WTC11 (cell line): ENCODE data around the gene RABAC1. TPM values are rescaled to one million over a fixed set of nuclear protein-coding genes. Genes with fewer than 3 reads are reported as not detected.

Source experiments
- CREB1 ChIP-seq: sonication (generic); formaldehyde crosslinking; IDR thresholded peaks from 2 replicates; pipeline ENCODE4 v1.8.0; 2023; ENCODE audit warnings: mild to moderate bottlenecking, missing genetic modification reagents
- ELF4 ChIP-seq: sonication (generic); formaldehyde crosslinking; IDR thresholded peaks from 2 replicates; pipeline ENCODE4 v1.8.1; 2022; ENCODE audit warnings: low read depth, mild to moderate bottlenecking, moderate library complexity, missing genetic modification reagents
- EMX1 ChIP-seq: fragments of 250-450 bp; sonication (Bioruptor Pico); IDR thresholded peaks from 2 replicates; pipeline ENCODE4 v1.8.0; 2021; ENCODE audit warnings: mild to moderate bottlenecking
- ETV6 ChIP-seq: sonication (generic); formaldehyde crosslinking; IDR thresholded peaks from 2 replicates; pipeline ENCODE4 v1.8.1; 2022; ENCODE audit warnings: mild to moderate bottlenecking, missing genetic modification reagents
- FOXJ3 ChIP-seq: sonication (generic); formaldehyde crosslinking; IDR thresholded peaks from 2 replicates; pipeline ENCODE4 v1.9.0; 2021; ENCODE audit warnings: missing genetic modification reagents, mild to moderate bottlenecking, borderline replicate concordance
- HMGA2 ChIP-seq: fragments of 250-450 bp; sonication (Bioruptor Pico); IDR thresholded peaks from 2 replicates; pipeline ENCODE4 v1.4.0; 2021; ENCODE audit warnings: mild to moderate bottlenecking, moderate library complexity
- MYBL2 ChIP-seq: sonication (generic); formaldehyde crosslinking; IDR thresholded peaks from 2 replicates; pipeline ENCODE4 v1.8.1; 2023; ENCODE audit warnings: mild to moderate bottlenecking, moderate library complexity, missing genetic modification reagents
- NR1H2 ChIP-seq: sonication (generic); formaldehyde crosslinking; IDR thresholded peaks from 2 replicates; pipeline ENCODE4 v1.9.0; 2021; ENCODE audit warnings: mild to moderate bottlenecking, moderate library complexity, missing genetic modification reagents
- NR3C1 ChIP-seq: sonication (generic); formaldehyde crosslinking; conservative IDR thresholded peaks from 2 replicates; pipeline ENCODE4 v1.8.1; 2023; ENCODE audit warnings: low read depth, mild to moderate bottlenecking, missing genetic modification reagents
- PRRX2 ChIP-seq: fragments of 250-450 bp; sonication (Bioruptor Pico); IDR thresholded peaks from 2 replicates; pipeline ENCODE4 v1.8.0; 2021; ENCODE audit warnings: mild to moderate bottlenecking
- RELA ChIP-seq: sonication (generic); formaldehyde crosslinking; IDR thresholded peaks from 2 replicates; pipeline ENCODE4 v1.8.1; 2022; ENCODE audit warnings: missing genetic modification reagents, mild to moderate bottlenecking, borderline replicate concordance
- SMAD3 ChIP-seq: sonication (generic); formaldehyde crosslinking; IDR thresholded peaks from 2 replicates; pipeline ENCODE4 v1.8.0; 2022; ENCODE audit warnings: missing genetic modification reagents, mild to moderate bottlenecking, borderline replicate concordance
- TEAD4 ChIP-seq: sonication (generic); formaldehyde crosslinking; IDR thresholded peaks from 2 replicates; pipeline ENCODE4 v1.8.0; 2022; ENCODE audit warnings: mild to moderate bottlenecking, missing genetic modification reagents
- TP53 ChIP-seq: sonication (generic); formaldehyde crosslinking; IDR thresholded peaks from 2 replicates; pipeline ENCODE4 v1.8.1; 2023; ENCODE audit warnings: mild to moderate bottlenecking, missing genetic modification reagents
- ZNF263 ChIP-seq: sonication (generic); formaldehyde crosslinking; IDR thresholded peaks from 2 replicates; pipeline ENCODE4 v1.8.1; 2022; ENCODE audit warnings: low read depth, mild to moderate bottlenecking, moderate library complexity, missing genetic modification reagents
- ZNF416 ChIP-seq: fragments of 250-450 bp; sonication (Bioruptor Pico); IDR thresholded peaks from 2 replicates; pipeline ENCODE4 v1.9.0; 2021; ENCODE audit warnings: mild to moderate bottlenecking, inconsistent platforms
- ZNF423 ChIP-seq: fragments of 250-450 bp; sonication (Bioruptor Pico); IDR thresholded peaks from 2 replicates; pipeline ENCODE4 v2.1.2; 2022; ENCODE audit warnings: mild to moderate bottlenecking, moderate library complexity
- total RNA-seq: library from RNA; stranded (reverse); gene quantifications from 3 replicates; pipeline ENCODE4 v1.2.3, GENCODE V29; 2021
- TF ChIP-seq, protein P1 (sequence below): sonication (generic); formaldehyde crosslinking; IDR thresholded peaks from 2 replicates; pipeline ENCODE4 v1.8.0; 2022; ENCODE audit warnings: mild to moderate bottlenecking, missing genetic modification reagents
- TF ChIP-seq, protein P2 (sequence below): sonication (generic); formaldehyde crosslinking; IDR thresholded peaks from 2 replicates; pipeline ENCODE4 v1.8.1; 2023; ENCODE audit warnings: mild to moderate bottlenecking, moderate library complexity, missing genetic modification reagents
- TF ChIP-seq, protein P3 (sequence below): sonication (generic); formaldehyde crosslinking; conservative IDR thresholded peaks from 2 replicates; pipeline ENCODE4 v1.8.1; 2022; ENCODE audit warnings: mild to moderate bottlenecking, missing genetic modification reagents
- TF ChIP-seq, protein P4 (sequence below): sonication (generic); formaldehyde crosslinking; IDR thresholded peaks from 2 replicates; pipeline ENCODE4 v1.8.0; 2022; ENCODE audit warnings: mild to moderate bottlenecking, missing genetic modification reagents
- TF ChIP-seq, protein P5 (sequence below): fragments of 250-450 bp; sonication (Bioruptor Pico); conservative IDR thresholded peaks from 2 replicates; pipeline ENCODE4 v1.9.0; 2021; ENCODE audit warnings: mild to moderate bottlenecking
- TF ChIP-seq, protein P6 (sequence below): sonication (generic); formaldehyde crosslinking; IDR thresholded peaks from 2 replicates; pipeline ENCODE4 v1.8.0; 2023; ENCODE audit warnings: missing genetic modification reagents
- TF ChIP-seq, protein P7 (sequence below): sonication (generic); formaldehyde crosslinking; IDR thresholded peaks from 2 replicates; pipeline ENCODE4 v1.8.1; 2022; ENCODE audit warnings: low read depth, missing genetic modification reagents, borderline replicate concordance
- TF ChIP-seq, protein P8 (sequence below): sonication (generic); formaldehyde crosslinking; IDR thresholded peaks from 2 replicates; pipeline ENCODE4 v1.8.1; 2023; ENCODE audit warnings: mild to moderate bottlenecking, missing genetic modification reagents
- TF ChIP-seq, protein P9 (sequence below): fragments of 250-450 bp; sonication (Bioruptor Pico); IDR thresholded peaks from 2 replicates; pipeline ENCODE4 v1.9.0; 2021; ENCODE audit warnings: moderate library complexity, mild to moderate bottlenecking, inconsistent platforms, borderline replicate concordance
- TF ChIP-seq, protein P10 (sequence below): sonication (generic); formaldehyde crosslinking; IDR thresholded peaks from 2 replicates; pipeline ENCODE4 v1.8.1; 2023; ENCODE audit warnings: mild to moderate bottlenecking, missing genetic modification reagents, moderate library complexity

RABAC1 gene
- total RNA-seq, 1 experiment from 2014 or later: 159 TPM

DNA sequence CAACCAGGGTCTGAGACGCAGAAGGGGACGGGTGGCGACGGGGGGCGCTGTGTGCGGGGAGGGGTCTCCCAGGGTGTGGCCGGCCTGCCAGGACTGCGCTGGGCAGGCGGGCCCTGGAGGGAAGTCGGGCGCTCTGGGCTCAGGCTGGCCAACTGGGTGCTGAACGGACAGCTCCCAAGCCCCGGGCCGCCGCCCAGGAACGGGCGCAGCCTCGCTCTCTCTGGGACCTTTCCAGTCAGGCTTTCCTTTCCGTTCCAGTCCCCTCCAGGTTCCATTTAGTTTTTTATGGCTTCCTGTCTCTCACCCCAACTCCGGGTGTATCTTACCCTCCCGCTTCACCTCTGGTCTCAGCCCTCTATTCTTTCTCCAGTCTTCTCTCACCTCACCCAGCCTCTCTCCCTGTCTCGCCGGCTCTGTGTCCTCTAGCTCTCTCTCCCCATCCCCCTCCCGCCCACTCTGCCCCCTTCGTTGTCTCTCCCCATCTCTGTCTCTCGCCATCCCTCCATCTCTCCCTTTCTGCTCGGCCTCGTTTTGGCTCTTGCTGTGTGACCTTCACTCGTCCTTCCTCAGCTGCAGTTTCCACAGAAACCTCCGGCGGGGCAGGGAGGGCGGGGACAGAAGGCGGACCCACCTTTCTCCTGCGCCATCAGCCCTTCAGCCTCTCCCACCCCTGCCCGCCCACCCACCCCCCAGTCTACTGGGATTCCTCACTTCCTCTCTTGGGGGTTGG is 38.2 kb upstream of the RABAC1 start (continued):
- TF ChIP-seq, protein P1, sequence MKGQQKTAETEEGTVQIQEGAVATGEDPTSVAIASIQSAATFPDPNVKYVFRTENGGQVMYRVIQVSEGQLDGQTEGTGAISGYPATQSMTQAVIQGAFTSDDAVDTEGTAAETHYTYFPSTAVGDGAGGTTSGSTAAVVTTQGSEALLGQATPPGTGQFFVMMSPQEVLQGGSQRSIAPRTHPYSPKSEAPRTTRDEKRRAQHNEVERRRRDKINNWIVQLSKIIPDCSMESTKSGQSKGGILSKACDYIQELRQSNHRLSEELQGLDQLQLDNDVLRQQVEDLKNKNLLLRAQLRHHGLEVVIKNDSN (CRISPR knock-in tag): peak; percentile 44; the same call in 1 of the 2 replicates
- TF ChIP-seq, protein P2, sequence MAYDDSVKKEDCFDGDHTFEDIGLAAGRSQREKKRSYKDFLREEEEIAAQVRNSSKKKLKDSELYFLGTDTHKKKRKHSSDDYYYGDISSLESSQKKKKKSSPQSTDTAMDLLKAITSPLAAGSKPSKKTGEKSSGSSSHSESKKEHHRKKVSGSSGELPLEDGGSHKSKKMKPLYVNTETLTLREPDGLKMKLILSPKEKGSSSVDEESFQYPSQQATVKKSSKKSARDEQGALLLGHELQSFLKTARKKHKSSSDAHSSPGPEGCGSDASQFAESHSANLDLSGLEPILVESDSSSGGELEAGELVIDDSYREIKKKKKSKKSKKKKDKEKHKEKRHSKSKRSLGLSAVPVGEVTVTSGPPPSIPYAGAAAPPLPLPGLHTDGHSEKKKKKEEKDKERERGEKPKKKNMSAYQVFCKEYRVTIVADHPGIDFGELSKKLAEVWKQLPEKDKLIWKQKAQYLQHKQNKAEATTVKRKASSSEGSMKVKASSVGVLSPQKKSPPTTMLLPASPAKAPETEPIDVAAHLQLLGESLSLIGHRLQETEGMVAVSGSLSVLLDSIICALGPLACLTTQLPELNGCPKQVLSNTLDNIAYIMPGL: no peak
- TF ChIP-seq, protein P3, sequence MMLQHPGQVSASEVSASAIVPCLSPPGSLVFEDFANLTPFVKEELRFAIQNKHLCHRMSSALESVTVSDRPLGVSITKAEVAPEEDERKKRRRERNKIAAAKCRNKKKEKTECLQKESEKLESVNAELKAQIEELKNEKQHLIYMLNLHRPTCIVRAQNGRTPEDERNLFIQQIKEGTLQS: no peak
- TF ChIP-seq MYBL2 (CRISPR knock-in tag): 0 out of 2 replicates have a peak, but pooled peaks have one; percentile 35
- TF ChIP-seq, protein P4, sequence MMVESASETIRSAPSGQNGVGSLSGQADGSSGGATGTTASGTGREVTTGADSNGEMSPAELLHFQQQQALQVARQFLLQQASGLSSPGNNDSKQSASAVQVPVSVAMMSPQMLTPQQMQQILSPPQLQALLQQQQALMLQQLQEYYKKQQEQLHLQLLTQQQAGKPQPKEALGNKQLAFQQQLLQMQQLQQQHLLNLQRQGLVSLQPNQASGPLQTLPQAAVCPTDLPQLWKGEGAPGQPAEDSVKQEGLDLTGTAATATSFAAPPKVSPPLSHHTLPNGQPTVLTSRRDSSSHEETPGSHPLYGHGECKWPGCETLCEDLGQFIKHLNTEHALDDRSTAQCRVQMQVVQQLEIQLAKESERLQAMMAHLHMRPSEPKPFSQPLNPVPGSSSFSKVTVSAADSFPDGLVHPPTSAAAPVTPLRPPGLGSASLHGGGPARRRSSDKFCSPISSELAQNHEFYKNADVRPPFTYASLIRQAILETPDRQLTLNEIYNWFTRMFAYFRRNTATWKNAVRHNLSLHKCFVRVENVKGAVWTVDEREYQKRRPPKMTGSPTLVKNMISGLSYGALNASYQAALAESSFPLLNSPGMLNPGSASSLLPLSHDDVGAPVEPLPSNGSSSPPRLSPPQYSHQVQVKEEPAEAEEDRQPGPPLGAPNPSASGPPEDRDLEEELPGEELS (CRISPR knock-in tag): 0 out of 2 replicates have a peak, but pooled peaks have one; percentile 40
- TF ChIP-seq ELF4 (CRISPR knock-in tag): no peak
- TF ChIP-seq HMGA2 (CRISPR knock-in tag): no peak
- no peak for TF ChIP-seq NR3C1
- TF ChIP-seq, protein P5, sequence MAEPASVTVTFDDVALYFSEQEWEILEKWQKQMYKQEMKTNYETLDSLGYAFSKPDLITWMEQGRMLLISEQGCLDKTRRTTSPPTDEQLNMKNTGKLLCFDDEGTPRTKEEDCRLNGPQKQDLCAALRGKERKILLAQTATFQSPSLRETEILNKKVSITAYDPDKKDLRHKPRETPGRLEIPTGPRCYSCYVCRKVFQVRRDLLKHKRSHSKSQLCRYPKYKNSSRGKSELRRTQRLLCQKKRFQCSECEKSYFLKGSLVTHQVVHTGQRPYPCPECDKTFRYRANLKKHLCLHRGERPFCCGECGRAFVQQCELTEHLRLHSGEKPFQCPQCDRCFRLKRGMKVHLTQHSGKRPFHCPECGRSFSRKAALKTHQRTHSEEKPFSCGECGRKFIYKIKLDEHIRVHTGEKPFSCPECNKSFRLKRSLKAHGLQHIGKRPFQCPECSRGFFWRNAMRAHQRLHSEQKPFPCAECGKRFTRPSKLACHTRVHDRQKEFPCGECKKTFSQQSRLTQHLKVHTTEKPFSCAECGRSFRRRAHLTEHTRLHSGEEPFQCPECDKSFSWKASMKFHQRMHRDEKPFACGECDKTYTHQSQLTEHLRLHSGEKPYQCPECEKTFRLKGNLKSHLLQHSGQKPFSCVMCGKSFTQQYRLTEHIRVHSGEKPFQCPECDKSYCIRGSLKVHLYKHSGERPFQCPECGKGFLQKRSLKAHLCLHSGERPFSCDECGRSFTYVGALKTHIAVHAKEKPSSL (CRISPR knock-in tag): no peak
- no peak for TF ChIP-seq NR1H2 (CRISPR knock-in tag)
- TF ChIP-seq, protein P6, sequence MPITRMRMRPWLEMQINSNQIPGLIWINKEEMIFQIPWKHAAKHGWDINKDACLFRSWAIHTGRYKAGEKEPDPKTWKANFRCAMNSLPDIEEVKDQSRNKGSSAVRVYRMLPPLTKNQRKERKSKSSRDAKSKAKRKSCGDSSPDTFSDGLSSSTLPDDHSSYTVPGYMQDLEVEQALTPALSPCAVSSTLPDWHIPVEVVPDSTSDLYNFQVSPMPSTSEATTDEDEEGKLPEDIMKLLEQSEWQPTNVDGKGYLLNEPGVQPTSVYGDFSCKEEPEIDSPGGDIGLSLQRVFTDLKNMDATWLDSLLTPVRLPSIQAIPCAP (CRISPR knock-in tag): no peak
- TF ChIP-seq, protein P7, sequence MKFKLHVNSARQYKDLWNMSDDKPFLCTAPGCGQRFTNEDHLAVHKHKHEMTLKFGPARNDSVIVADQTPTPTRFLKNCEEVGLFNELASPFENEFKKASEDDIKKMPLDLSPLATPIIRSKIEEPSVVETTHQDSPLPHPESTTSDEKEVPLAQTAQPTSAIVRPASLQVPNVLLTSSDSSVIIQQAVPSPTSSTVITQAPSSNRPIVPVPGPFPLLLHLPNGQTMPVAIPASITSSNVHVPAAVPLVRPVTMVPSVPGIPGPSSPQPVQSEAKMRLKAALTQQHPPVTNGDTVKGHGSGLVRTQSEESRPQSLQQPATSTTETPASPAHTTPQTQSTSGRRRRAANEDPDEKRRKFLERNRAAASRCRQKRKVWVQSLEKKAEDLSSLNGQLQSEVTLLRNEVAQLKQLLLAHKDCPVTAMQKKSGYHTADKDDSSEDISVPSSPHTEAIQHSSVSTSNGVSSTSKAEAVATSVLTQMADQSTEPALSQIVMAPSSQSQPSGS (CRISPR knock-in tag): no peak
- TF ChIP-seq TEAD4 (CRISPR knock-in tag): no peak
- TF ChIP-seq ZNF416 (CRISPR knock-in tag): 0 out of 2 replicates have a peak, but pooled peaks have one; percentile 32
- no peak for TF ChIP-seq PRRX2 (CRISPR knock-in tag)
- TF ChIP-seq, protein P8, sequence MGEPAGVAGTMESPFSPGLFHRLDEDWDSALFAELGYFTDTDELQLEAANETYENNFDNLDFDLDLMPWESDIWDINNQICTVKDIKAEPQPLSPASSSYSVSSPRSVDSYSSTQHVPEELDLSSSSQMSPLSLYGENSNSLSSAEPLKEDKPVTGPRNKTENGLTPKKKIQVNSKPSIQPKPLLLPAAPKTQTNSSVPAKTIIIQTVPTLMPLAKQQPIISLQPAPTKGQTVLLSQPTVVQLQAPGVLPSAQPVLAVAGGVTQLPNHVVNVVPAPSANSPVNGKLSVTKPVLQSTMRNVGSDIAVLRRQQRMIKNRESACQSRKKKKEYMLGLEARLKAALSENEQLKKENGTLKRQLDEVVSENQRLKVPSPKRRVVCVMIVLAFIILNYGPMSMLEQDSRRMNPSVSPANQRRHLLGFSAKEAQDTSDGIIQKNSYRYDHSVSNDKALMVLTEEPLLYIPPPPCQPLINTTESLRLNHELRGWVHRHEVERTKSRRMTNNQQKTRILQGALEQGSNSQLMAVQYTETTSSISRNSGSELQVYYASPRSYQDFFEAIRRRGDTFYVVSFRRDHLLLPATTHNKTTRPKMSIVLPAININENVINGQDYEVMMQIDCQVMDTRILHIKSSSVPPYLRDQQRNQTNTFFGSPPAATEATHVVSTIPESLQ: no peak
- TF ChIP-seq ZNF263 (CRISPR knock-in tag): no peak
- TF ChIP-seq ZNF423 (CRISPR knock-in tag): no peak
- no peak for TF ChIP-seq EMX1
- TF ChIP-seq SMAD3: no peak
- TF ChIP-seq RELA: no peak
- TF ChIP-seq CREB1 (CRISPR knock-in tag): no peak
- TF ChIP-seq, protein P9, sequence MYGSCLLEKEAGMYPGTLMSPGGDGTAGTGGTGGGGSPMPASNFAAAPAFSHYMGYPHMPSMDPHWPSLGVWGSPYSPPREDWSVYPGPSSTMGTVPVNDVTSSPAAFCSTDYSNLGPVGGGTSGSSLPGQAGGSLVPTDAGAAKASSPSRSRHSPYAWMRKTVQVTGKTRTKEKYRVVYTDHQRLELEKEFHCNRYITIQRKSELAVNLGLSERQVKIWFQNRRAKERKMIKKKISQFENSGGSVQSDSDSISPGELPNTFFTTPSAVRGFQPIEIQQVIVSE (CRISPR knock-in tag): no peak
- TF ChIP-seq ETV6 (CRISPR knock-in tag): no peak
- TF ChIP-seq, protein P10, sequence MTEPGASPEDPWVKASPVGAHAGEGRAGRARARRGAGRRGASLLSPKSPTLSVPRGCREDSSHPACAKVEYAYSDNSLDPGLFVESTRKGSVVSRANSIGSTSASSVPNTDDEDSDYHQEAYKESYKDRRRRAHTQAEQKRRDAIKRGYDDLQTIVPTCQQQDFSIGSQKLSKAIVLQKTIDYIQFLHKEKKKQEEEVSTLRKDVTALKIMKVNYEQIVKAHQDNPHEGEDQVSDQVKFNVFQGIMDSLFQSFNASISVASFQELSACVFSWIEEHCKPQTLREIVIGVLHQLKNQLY (CRISPR knock-in tag): no peak
- TF ChIP-seq FOXJ3 (CRISPR knock-in tag): no peak
- no peak for TF ChIP-seq TP53 (CRISPR knock-in tag)
